Fibroblast of lung (primary cell): ENCODE results near the gene EIF3F.

Source experiments
- CTCF ChIP-seq, 2 donors: IDR thresholded peaks in 1 of 2; conservative IDR thresholded peaks in 1 of 2; 1 replicate in 1 of 2; 2 replicates in 1 of 2; pipeline ENCODE4 v1.5.1; 2011 to 2012; ENCODE audit warnings: low read length in 2 of 2, control low read depth in 1 of 2, inconsistent platforms in 1 of 2, low read depth in 1 of 2, mild to moderate bottlenecking in 1 of 2
- EZH2 ChIP-seq: IDR thresholded peaks from 2 replicates; pipeline ENCODE4 v1.5.1; 2012; ENCODE audit warnings: low read length, control low read depth, mild to moderate bottlenecking; ENCODE audit errors: missing control alignments

- TF ChIP-seq CTCF (conservative IDR thresholded peaks at IDR 0.05 in 1 of 2, IDR thresholded peaks at IDR 0.05 in 1 of 2; ENCODE audit: low read depth in 1 of 2, low read length in 2 of 2) (no peak), EZH2 (no peak)
Observed at GRCh38 chr11:8011371-8011770, 24.2 kb downstream of the EIF3F start.
